Type B pancreatic cell (in vitro differentiated cells): ENCODE results near the gene MARS2. TPM values are rescaled to one million over a fixed set of nuclear protein-coding genes. Genes with fewer than 3 reads are reported as not detected.
"Not testable (repeated sequence)": the region's sequence is repeated elsewhere in the genome, so short reads cannot be mapped to it uniquely, and the experiment has no call there.

Source experiments
- DNase-seq: peaks from one replicate; pipeline ENCODE4 v3.0.0; 2021; ENCODE audit warnings: mixed read lengths; ENCODE audit not compliant: unreplicated experiment; ENCODE audit errors: extremely low spot score
- H3K27ac Mint-ChIP-seq: 2 replicates; pipeline ENCODE4 v1.8.0; 2021; ENCODE audit warnings: mild to moderate bottlenecking, mixed read lengths
- H3K27me3 Mint-ChIP-seq: 2 replicates; pipeline ENCODE4 v1.8.0; 2021; ENCODE audit warnings: mixed read lengths
- H3K36me3 Mint-ChIP-seq: 2 replicates; pipeline ENCODE4 v1.8.0; 2021; ENCODE audit warnings: mixed read lengths
- H3K4me1 Mint-ChIP-seq: one replicate; pipeline ENCODE4 v1.8.0; 2021; ENCODE audit warnings: mixed read lengths; ENCODE audit not compliant: unreplicated experiment
- H3K4me3 Mint-ChIP-seq: 2 replicates; pipeline ENCODE4 v1.8.0; 2021; ENCODE audit warnings: mild to moderate bottlenecking, mixed read lengths
- H3K9me3 Mint-ChIP-seq: 2 replicates; pipeline ENCODE4 v1.8.0; 2021; ENCODE audit warnings: mixed read lengths
- total RNA-seq: library from RNA; stranded (reverse); gene quantifications from 2 replicates; pipeline ENCODE4 v1.2.1, GENCODE V29; 2021; ENCODE audit warnings: low replicate concordance
- TF ChIP-seq, protein P1 (sequence below): fragments of 200-600 bp; sonication (generic); conservative IDR thresholded peaks from 2 replicates; pipeline ENCODE4 v1.5.0; 2021; ENCODE audit warnings: antibody characterized with exemption, mild to moderate bottlenecking

The MARS2 gene
- total RNA-seq, 1 donor from 2014 or later = 10.4 TPM

DNA sequence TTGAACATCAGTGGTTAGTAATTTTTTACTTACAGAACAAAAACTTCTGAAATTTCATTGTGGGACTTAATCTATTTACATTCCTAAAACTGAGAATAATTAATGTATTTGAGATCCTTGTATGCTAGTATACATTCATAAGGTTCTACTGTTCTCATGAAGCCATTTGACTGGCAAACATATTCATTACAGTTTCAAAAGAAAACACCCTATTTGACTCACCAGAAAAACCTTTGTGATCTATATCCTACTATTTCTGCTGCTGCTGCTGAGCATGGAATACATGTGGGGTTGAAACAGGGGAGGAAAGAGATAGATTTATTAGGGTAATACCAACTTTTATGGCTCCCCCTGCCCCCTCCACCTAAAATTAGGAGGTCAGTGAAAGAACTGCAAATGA, 21.8 kb downstream of the MARS2 start:
- no peak overlapping the region for H3K27ac Mint-ChIP-seq
- no peak overlapping the region for H3K4me3 Mint-ChIP-seq
- H3K27me3 Mint-ChIP-seq = no peaks in the 10 kb centered on the region
- H3K9me3 Mint-ChIP-seq = no peaks in the 10 kb centered on the region
- TF ChIP-seq, protein P1, sequence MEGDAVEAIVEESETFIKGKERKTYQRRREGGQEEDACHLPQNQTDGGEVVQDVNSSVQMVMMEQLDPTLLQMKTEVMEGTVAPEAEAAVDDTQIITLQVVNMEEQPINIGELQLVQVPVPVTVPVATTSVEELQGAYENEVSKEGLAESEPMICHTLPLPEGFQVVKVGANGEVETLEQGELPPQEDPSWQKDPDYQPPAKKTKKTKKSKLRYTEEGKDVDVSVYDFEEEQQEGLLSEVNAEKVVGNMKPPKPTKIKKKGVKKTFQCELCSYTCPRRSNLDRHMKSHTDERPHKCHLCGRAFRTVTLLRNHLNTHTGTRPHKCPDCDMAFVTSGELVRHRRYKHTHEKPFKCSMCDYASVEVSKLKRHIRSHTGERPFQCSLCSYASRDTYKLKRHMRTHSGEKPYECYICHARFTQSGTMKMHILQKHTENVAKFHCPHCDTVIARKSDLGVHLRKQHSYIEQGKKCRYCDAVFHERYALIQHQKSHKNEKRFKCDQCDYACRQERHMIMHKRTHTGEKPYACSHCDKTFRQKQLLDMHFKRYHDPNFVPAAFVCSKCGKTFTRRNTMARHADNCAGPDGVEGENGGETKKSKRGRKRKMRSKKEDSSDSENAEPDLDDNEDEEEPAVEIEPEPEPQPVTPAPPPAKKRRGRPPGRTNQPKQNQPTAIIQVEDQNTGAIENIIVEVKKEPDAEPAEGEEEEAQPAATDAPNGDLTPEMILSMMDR = no peak
- no peak for DNase-seq
- no peaks in the 10 kb centered on the region for H3K4me1 Mint-ChIP-seq
- H3K36me3 Mint-ChIP-seq = peaks cover 3% of the 10 kb centered on the region

DNA sequence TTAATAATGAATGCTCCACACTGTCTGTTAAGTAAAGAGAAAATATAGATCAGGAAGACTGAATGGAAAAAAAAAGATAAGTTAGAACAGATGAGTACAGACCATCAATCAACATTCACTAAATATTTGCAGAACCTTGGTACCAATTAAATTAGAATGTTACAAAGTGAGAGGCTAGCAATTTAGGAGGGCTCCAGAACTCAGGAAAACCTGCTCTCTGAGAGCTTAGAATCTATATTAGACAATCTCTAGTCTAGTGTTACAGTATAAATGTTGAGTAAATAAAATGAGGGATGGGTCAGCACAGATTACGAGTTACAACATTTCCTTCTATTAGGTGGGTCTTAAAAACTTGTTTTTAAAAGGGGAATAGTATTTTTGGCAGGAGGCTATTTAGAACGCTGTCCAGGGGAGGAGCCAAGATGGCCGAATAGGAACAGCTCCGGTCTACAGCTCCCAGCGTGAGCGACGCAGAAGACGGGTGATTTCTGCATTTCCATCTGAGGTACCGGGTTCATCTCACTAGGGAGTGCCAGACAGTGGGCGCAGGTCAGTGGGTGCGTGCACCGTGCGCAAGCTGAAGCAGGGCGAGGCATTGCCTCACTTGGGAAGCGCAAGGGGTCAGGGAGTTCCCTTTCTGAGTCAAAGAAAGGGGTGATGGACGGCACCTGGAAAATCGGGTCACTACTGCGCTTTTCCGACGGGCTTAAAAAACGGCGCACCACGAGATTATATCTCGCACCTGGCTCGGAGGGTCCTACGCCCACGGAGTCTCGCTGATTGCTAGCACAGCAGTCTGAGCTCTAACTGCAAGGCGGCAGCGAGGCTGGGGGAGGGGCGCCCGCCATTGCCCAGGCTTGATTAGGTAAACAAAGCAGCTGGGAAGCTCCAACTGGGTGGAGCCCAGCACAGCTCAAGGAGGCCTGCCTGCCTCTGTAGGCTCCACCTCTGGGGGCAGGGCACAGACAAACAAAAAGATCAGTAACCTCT, 23.7 kb downstream of the MARS2 start:
- not testable (repeated sequence) for H3K27ac Mint-ChIP-seq

DNA sequence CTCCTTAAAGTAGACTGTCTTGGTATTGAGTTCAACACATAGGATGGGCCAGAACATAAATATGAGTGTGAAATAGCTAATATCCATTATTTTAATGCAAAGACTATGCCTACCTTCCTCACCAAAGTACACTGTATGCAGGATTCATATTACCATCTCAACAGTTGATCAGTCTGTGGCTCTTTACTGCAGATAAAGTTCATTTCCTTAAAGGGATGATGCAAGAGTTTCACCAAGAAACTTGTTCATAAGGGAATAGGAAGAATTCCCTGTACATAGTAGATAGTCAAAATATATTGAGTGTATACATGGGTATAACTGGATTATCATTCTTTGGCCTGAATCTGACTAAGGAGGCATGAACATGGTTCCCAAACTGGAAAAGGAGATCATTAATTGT, 35.0 kb downstream of the MARS2 start:
- Mint-ChIP-seq H3K36me3 (no peaks in the 10 kb centered on the region), H3K4me3 (no peak overlapping the region), H3K27ac (no peak overlapping the region), H3K27me3 (peaks cover 3% of the 10 kb centered on the region), H3K4me1 (no peaks in the 10 kb centered on the region), H3K9me3 (no peaks in the 10 kb centered on the region)
- DNase-seq = no peak
- TF ChIP-seq, protein P1 = no peak

More for the DNA sequence above, 23.7 kb downstream of the MARS2 start:
- not testable (repeated sequence) for H3K4me1 Mint-ChIP-seq, DNase-seq, H3K27me3 Mint-ChIP-seq, H3K36me3 Mint-ChIP-seq, H3K4me3 Mint-ChIP-seq, H3K9me3 Mint-ChIP-seq

Other genes with a start within 250 kb of the MARS2 start
- 375 and 473 TPM in 2 replicates for gene HSPD1, start 205.5 kb upstream of the MARS2 start, total RNA-seq
- gene HSPE1, start 205.0 kb upstream of the MARS2 start, total RNA-seq = 165 and 167 TPM in 2 replicates
- 27.3 and 30.7 TPM in 2 replicates for gene MOB4, start 189.3 kb upstream of the MARS2 start, total RNA-seq
- 0.07 and 14.9 TPM in 2 replicates for gene RFTN2, start 29.8 kb upstream of the MARS2 start, total RNA-seq
- gene BOLL, start 80.0 kb downstream of the MARS2 start, total RNA-seq = not detected in 2 replicates
- 2.0 and 4.4 TPM in 2 replicates for gene PLCL1, start 99.2 kb downstream of the MARS2 start, total RNA-seq